Neutrophil (primary cell): ENCODE data around the gene ZBTB43.

Source experiments
- H3K27ac ChIP-seq: fragments of 200-600 bp; sonication (generic); 2 replicates; pipeline ENCODE4 v1.5.1; 2016; ENCODE audit warnings: mild to moderate bottlenecking, moderate library complexity
- H3K27me3 ChIP-seq: fragments of 200-600 bp; sonication (generic); 2 replicates; pipeline ENCODE4 v1.6.0; 2016; ENCODE audit warnings: mild to moderate bottlenecking
- H3K36me3 ChIP-seq: fragments of 200-600 bp; sonication (generic); 2 replicates; pipeline ENCODE4 v1.5.1; 2017
- H3K4me1 ChIP-seq, 2 experiments: fragments of 200-600 bp in 1 of 2; sonication (generic) in 1 of 2; 1 replicate in 1 of 2; 2 replicates in 1 of 2; pipeline versions ENCODE4 v1.5.1 to v1.6.1; 2013 to 2016; ENCODE audit warnings: low read depth in 1 of 2, low read length in 1 of 2, mild to moderate bottlenecking in 1 of 2, moderate library complexity in 1 of 2; ENCODE audit not compliant: control insufficient read depth in 1 of 2, insufficient read depth in 1 of 2
- H3K4me3 ChIP-seq, 2 experiments: fragments of 200-600 bp in 1 of 2; sonication (generic) in 1 of 2; 1 replicate in 1 of 2; 2 replicates in 1 of 2; pipeline ENCODE4 v1.5.1; 2013 to 2016; ENCODE audit warnings: low read depth in 1 of 2, low read length in 1 of 2, mild to moderate bottlenecking in 1 of 2, moderate library complexity in 1 of 2
- H3K9me3 ChIP-seq: fragments of 200-600 bp; sonication (generic); 2 replicates; pipeline ENCODE4 v1.5.1; 2016
- CTCF ChIP-seq: fragments of 200-600 bp; sonication (generic); IDR thresholded peaks from 2 replicates; pipeline ENCODE4 v1.5.1; 2016; ENCODE audit warnings: antibody characterized with exemption

The ZBTB43 gene

GRCh38 chr9:126856326-126856877 lies 51.6 kb downstream of the ZBTB43 start:
- no peaks in the 10 kb centered on the region for H3K36me3 ChIP-seq
- H3K27ac ChIP-seq: no peak overlapping the region
- TF ChIP-seq CTCF: no peak
- no peaks in the 10 kb centered on the region for H3K9me3 ChIP-seq
- peaks cover 8 to 13% of the 10 kb centered on the region in 2 experiments for H3K4me1 ChIP-seq
- no peak overlapping the region for H3K4me3 ChIP-seq
- peaks cover 16% of the 10 kb centered on the region for H3K27me3 ChIP-seq

GRCh38 chr9:126857261-126857960 lies 52.6 kb downstream of the ZBTB43 start:
- peaks cover 6% of the 10 kb centered on the region for H3K27me3 ChIP-seq
- TF ChIP-seq CTCF: no peak
- H3K9me3 ChIP-seq: no peaks in the 10 kb centered on the region
- H3K4me1 ChIP-seq: peaks cover 8 to 23% of the 10 kb centered on the region in 2 experiments
- no peak overlapping the region for H3K4me3 ChIP-seq
- no peaks in the 10 kb centered on the region for H3K36me3 ChIP-seq
- no peak overlapping the region for H3K27ac ChIP-seq

GRCh38 chr9:126859111-126859510 lies 54.3 kb downstream of the ZBTB43 start:
- no peak for TF ChIP-seq CTCF
- H3K27me3 ChIP-seq: no peaks in the 10 kb centered on the region
- H3K4me1 ChIP-seq: peaks cover 21 to 38% of the 10 kb centered on the region in 2 experiments
- H3K9me3 ChIP-seq: no peaks in the 10 kb centered on the region
- no peak overlapping the region for H3K4me3 ChIP-seq
- H3K36me3 ChIP-seq: peaks cover 7% of the 10 kb centered on the region
- H3K27ac ChIP-seq: no peak overlapping the region

GRCh38 chr9:126860077-126860756 lies 55.4 kb downstream of the ZBTB43 start, which contains the start of gene ZBTB34:
TSS of gene ZBTB34 (plus strand) at chr9:126860639. CDS start at chr9:126879400, 18,761 bp downstream.
- no peaks in the 10 kb centered on the region for H3K9me3 ChIP-seq
- H3K36me3 ChIP-seq: peaks cover 16% of the 10 kb centered on the region
- peak; percentile 98 for TF ChIP-seq CTCF
- H3K27ac ChIP-seq: peak within 1 kb of the TSS; percentile 91
- peak within 1 kb of the TSS; percentile 68 to 96 for H3K4me3 ChIP-seq
- H3K4me1 ChIP-seq: peaks cover 23 to 40% of the 10 kb centered on the region in 2 experiments
- H3K27me3 ChIP-seq: no peaks in the 10 kb centered on the region

- Histone ChIP-seq H3K27ac (peak overlapping the region; percentile 91), H3K9me3 (no peaks in the 10 kb centered on the region), H3K4me3 (peak overlapping the region; percentile 68 to 85), H3K36me3 (peaks cover 23% of the 10 kb centered on the region), H3K27me3 (no peaks in the 10 kb centered on the region), H3K4me1 (peaks cover 23 to 40% of the 10 kb centered on the region in 2 experiments)
- no peak for TF ChIP-seq CTCF
Observed at GRCh38 chr9:126860757-126861466, 56.1 kb downstream of the ZBTB43 start.
